Ishikawa (cell line): ENCODE data around the gene KCNAB1.

Source experiments
- CEBPB ChIP-seq: IDR thresholded peaks from 2 replicates; pipeline ENCODE4 v1.6.1; 2012
- CREB1 ChIP-seq: IDR thresholded peaks from 2 replicates; pipeline ENCODE4 v1.6.1; 2012; ENCODE audit warnings: low read depth
- EP300 ChIP-seq: IDR thresholded peaks from 2 replicates; pipeline ENCODE4 v1.6.1; 2012; ENCODE audit warnings: borderline replicate concordance
- FOXM1 ChIP-seq: IDR thresholded peaks from 2 replicates; pipeline ENCODE4 v1.6.1; 2012; ENCODE audit warnings: low read depth, borderline replicate concordance
- MAX ChIP-seq: IDR thresholded peaks from 2 replicates; pipeline ENCODE4 v1.6.1; 2012
- NFIC ChIP-seq: IDR thresholded peaks from 2 replicates; pipeline ENCODE4 v1.6.1; 2012
- RAD21 ChIP-seq: IDR thresholded peaks from 2 replicates; pipeline ENCODE4 v1.6.1; 2012; ENCODE audit warnings: low read depth
- REST ChIP-seq: IDR thresholded peaks from 2 replicates; pipeline ENCODE4 v1.6.1; 2012; ENCODE audit warnings: low read depth, mild to moderate bottlenecking
- TAF1 ChIP-seq: IDR thresholded peaks from 2 replicates; pipeline ENCODE4 v1.6.1; 2012; ENCODE audit warnings: low read depth, mild to moderate bottlenecking
- TCF12 ChIP-seq: IDR thresholded peaks from 2 replicates; pipeline ENCODE4 v1.6.1; 2012; ENCODE audit warnings: low read depth
- TEAD4 ChIP-seq: IDR thresholded peaks from 2 replicates; pipeline ENCODE4 v1.6.1; 2012
- USF1 ChIP-seq: IDR thresholded peaks from 2 replicates; pipeline ENCODE4 v1.6.1; 2012
- YY1 ChIP-seq: IDR thresholded peaks from 2 replicates; pipeline ENCODE4 v1.6.1; 2012; ENCODE audit warnings: low read depth
- ZBTB7A ChIP-seq: IDR thresholded peaks from 2 replicates; pipeline ENCODE4 v1.6.1; 2012; ENCODE audit warnings: low read depth

GRCh38 chr3:156495816-156496215, 375.4 kb downstream of the KCNAB1 start:
- TF ChIP-seq NFIC = no peak
- no peak for TF ChIP-seq EP300
- no peak for TF ChIP-seq REST
- no peak for TF ChIP-seq TAF1
- no peak for TF ChIP-seq YY1
- TF ChIP-seq TCF12 = no peak
- no peak for TF ChIP-seq ZBTB7A
- TF ChIP-seq RAD21 = no peak
- no peak for TF ChIP-seq TEAD4
- TF ChIP-seq CEBPB = no peak
- TF ChIP-seq MAX = no peak
- no peak for TF ChIP-seq CREB1
- TF ChIP-seq USF1 = no peak
- TF ChIP-seq FOXM1 = no peak
